M059J (cell line): Measurements from ENCODE around the gene REEP5. TPM values are rescaled to one million over a fixed set of nuclear protein-coding genes. Genes with fewer than 3 reads are reported as not detected.
"Not testable (repeated sequence)": the region's sequence is repeated elsewhere in the genome, so short reads cannot be mapped to it uniquely, and the experiment has no call there.

Experiments used
- DNase-seq: peaks from one replicate; pipeline ENCODE4 v3.0.0-alpha.2; 2012; ENCODE audit warnings: low read depth
- total RNA-seq: library from RNA; depleted of rRNA; stranded (reverse); fragments of >200 nt; shearing (Covaris generic); gene quantifications from 2 replicates; pipeline ENCODE4 v1.2.3, GENCODE V29; 2014

The REEP5 gene
- total RNA-seq, 1 experiment from 2014 or later, result 38.5 TPM

DNA sequence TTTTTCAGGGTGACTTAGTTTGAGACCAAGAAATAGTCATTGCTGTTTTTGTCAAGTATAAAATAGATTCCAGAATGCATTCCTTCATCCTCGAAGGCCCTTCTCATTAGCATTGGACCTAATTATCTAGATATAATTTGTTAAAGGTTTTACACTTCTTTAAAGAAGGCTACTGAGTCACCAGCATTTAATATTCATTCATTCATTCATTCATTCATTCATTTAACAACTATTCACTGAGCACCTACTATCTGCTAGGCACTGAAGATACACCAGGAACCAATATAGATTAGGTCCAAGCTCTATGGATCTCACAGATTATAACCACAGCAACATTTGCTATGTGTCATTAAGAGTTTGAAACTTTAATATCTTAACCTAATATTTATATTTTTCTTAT, 11.1 kb upstream of the REEP5 start:
- DNase-seq, result no peak

DNA sequence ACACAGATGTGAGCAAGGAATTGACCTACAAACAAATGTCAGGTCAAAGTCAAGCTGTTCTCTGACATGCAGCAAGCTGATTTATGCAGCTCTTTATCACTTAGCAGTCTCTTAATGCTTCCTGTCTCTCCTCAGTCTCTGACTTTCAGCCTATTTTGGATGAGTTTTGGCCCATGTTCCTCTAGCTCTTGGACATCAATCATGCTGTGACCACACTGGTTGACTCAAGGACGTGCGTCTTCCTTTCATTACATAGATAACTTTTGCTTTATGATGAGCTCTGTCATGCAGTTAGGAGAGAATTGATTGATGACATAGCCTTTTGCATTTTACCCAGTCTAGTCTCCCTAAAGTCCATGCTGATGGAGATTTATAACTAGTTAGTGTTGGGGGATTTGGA, 9.4 kb upstream of the REEP5 start:
- DNase-seq, result peak; percentile 33

DNA sequence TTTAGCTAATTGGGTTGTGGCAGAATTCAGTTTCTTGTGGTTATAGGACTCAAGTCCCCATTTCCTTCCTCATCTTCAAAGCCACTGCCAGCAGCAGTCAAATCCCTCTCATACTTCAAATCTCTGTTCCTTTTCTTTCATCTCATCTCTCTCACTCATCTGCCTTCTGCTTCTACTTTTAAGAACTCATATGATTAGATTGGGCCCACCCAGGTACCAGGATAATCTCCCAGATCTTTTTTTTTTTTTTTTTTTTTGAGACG, 8.0 kb upstream of the REEP5 start:
- DNase-seq, result no peak

DNA sequence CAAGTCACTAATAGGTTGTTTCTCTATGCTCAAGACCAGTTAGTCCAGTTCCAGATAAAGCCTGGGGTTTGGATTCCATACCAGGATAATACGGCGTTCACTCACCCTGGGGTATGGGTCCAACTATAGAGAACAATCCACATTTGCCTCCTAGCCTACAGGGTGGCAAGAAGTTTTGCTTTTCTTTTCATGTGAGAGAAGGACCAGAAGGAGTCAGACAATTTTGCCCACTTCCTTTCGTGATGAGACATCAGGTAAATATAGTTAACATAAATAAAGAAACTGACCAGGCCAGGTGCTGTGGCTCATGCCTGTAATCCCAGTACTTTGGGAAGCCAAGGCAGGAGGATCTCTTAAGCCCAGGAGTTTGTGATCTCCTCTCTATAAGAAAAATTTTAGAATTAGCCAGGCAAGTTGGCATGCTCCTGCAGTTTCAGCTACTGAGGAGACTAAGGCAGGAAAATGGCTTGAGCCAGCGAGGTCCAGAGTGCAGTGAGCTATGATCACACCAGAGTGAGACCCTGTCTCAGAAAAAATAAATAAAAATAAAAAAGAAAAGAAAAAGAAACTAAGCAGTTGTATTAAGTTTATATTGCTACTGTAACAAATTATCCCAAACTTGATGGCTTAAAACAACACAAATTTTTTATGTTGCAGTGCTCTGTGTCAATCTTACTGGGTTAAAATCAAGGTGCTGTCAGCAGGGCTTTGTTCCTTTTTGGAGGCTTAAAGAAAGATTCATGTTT, 7.5 kb upstream of the REEP5 start:
- DNase-seq, result peak; percentile 29

DNA sequence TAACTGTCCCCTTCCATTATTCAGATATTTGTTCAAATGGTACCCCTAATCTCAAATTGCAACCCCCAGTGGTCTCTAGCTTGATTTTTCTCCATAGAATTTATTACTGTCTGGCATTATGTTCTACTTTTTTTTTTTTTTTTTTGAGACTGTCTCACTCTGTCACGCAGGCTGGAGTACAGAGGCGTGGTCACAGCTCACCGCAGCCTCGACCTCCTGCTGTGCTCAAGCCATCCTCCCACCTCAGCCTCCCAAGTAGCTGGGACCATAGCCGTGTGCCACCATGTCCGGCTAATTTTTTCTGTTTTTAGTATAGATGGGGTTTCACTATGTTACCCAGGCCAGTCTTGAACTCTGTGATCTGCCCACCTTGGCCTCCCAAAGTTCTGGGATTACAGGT, 2.0 kb upstream of the REEP5 start:
- DNase-seq, result no peak

DNA sequence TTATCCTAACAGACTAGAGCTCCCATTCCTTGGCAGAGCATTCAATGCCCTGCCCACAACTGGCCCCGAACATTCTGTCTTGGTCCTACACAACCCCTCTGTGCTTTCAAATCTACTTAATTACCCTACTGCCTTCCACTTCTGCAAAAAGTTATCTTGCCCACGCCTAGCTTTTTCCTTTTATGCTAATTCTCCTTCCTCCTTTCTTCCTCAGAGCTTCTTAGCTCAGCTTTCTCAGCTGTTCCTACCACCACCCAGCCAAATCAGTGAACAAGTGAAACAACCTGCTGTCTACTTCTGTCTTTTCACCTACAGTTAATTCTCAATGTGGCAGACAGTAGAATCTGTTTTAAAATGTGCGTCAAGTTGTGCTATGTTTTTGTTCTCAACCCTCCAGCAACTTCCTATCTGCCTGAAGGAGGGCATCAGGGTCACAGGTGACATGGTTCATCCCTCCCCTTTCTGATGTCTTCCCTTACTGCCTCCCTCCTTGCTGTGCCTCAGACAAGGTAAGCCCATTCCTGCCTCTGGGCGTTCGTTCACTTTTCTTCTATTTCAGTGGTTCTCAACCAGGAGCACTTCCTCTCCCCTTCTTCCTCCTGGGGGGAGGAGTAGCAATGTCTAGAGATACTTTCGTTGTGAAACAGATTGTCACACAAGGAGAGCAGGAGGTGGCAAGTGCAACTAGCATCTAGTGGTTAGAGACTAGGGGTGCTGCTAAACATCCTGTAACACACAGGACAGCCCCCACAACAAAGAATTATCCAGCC, 1.3 kb upstream of the REEP5 start:
- DNase-seq, result no peak

DNA sequence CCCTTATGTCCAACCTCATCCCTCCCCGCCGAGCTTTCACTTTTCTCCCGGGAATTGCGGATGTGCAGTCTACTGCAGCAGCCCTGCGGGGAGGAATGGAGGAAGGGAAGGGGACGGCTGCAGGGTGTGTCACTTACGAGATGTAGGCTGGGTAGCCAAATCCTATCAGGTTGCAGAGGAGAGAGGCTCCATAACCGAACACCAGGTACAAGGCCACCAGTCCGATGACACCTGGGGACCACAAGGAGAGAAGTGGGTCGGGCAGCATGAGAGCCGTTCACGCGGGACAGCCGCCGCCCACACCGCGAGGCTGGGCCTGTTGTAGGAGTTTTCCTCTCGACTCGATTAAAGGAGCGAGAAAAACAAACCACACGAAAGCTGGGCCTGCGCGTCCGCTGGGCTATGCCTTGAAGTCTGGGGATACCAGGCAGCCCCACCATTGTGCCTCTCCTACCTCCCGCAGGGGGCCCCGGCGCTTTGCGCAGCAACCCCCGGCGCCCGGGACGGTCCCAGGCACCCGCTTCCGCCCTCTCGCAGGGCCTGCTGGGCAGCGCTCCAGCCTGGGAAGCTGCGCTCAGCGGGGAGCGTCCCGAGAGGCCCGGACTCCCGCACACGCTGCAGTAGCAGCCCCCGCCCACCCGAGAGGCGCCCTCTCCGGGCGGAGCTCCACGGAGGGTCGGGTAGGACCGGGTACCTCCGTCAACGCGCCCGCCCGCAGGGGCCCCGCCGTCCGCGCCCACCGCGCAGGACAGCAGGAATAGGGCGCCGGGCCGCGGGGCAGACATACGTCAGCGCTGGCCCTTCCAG, 798 bp downstream of the REEP5 start:
- DNase-seq, result peak; percentile 73

DNA sequence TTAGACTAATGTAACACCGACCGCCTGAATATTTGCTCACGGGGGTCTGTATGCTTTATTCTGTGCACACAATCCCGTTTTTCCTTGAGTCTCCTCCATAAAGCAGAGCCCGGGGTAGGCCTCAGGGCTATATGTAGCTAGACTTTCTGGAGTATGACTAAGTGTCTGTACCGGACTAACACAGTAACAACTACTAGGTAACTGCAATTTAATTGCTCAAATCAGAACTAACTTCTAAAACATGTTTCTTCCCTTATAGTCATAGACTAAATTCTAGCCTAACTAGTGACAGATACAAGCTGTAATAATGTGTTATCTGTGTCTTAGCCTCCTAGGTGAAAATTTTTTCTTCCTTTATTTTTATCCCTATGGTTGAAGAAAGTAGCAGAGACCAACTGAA, 2.1 kb downstream of the REEP5 start:
- DNase-seq, result no peak

DNA sequence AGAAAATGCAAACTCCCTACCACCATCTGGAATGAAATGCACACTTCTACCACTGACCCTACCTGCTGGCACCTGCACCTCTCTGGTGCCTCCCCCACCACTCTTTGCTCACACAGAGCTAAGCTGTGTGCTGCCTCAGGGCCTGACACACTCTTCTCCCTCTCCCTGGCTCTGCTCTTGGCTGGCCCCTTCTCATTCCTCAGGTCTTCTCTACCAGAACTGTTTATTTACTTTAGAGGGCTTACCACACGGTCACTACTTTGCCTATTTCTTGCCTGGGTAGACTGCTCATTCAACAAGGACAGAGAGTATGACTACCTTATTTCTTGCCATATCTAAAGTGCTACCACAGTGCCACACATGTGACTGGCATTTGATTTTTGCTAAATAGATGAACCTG, 3.3 kb downstream of the REEP5 start:
- peak; percentile 65 for DNase-seq

DNA sequence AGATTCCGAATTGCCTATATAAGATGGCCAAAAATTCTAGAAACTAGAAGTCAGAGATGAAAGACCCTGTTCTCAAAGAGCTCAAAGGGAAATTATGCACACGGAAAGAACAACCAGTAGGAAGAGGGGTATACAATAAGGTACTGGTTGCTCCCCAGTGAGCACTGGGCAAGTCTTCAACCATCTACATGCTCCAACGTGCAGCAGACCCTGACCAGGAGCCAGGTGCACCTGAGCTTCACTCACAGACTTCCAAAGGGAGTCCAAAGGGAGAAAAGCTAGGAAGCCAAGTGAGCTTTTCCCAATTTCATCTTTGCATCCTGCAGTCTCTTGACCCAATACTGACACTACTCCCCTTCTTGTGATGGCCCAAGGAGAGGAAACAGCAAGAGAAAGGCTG, 3.9 kb downstream of the REEP5 start:
- DNase-seq, result no peak

DNA sequence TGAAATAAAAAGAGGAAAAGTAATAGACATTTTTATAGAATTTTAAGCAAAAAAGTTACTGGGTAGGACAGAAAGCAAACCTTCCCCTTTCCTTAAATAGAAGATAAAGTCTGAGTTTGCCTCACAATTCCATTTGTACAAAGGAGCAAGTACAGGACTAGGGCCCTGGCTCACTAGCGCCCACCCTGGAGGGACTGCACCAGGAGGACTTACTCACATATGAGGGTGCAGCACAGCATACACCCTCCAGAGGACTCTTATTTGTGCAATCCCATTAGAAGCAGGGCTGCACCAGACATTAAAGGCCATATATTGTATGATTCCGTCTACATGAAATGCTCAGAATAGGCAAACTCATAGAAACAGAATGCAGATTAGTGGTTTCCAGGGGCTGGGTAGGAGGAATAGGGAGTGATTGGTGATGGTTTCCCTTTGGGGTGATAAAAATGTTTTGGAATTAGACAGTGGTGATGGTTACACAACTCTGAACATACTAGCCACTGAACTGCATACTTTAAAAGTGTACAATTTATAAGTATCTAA, 4.5 kb downstream of the REEP5 start:
- DNase-seq, result no peak

DNA sequence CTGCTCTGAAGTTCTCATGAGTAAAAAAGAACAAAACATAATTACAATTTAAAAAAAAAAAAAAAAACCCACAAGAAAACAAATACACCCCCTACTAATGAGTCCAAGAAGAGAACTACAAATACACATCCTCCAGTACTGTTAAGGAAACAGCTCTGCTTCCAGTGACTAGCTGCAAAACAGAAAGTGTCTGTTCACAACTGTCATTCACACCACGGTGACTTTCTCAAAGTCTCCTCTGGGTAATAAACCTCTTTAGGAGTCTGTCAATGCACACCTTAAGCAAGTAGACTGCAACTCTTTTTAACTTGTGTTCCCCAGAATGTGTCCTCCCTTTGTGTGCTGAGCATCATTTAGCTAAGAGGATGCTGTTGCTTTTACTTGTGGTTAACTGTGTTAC, 6.2 kb downstream of the REEP5 start:
- DNase-seq, result no peak

DNA sequence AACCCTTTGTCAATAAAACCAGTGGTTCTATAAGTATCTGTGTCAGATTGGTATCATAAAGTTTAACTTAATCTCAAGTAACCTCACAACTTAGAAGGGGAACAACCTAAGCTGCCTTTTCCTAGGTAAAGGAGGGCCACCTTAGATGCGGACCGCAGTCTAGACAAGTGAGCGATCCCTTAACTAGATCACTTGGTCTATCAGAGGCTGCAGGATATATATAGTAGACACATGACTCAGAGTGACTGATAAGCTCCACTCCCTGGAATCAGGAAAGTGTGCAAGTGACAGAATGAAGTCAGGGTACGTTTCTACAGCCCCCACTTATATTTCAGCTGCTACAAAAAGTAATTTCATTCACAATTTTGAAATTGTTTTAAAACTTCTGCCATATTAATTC, 7.4 kb downstream of the REEP5 start:
- DNase-seq, result peak; percentile 20

DNA sequence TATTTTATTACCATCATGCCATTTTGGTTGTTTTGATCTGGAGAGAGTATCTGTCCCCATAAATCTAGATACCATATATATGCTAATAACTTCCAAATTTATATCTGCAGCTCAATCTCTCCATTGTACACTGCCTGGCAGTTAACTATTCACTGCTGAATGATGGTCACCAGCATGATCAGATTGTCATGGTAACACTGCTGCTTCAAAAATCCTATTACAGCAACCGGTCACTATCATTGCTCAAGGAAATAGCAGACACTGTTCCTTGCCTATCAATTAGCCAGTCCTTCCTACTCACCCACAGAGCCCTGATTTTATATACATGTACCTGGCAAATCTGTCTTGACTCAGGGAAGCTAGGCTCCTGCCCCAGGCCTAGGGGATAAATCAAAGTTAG, 11.5 kb downstream of the REEP5 start:
- no peak for DNase-seq

DNA sequence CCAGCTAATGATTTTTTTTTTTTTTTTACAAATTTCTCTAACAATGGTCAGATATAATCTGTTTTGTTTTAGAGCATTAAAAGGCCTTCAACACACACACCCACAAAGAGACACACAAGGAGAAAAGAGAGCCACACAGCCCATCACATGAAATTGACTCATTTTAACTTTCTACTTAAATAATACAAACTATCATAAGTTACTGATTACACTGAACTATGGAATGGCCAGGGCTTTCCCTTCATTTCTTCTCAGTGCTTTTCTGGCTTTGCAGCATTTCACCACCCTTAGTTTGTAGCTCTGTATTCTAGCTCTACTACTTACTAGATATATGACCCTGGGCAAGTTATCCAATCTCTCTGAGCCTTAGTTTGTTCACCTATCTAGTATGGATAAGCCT, 13.2 kb downstream of the REEP5 start:
- no peak for DNase-seq

DNA sequence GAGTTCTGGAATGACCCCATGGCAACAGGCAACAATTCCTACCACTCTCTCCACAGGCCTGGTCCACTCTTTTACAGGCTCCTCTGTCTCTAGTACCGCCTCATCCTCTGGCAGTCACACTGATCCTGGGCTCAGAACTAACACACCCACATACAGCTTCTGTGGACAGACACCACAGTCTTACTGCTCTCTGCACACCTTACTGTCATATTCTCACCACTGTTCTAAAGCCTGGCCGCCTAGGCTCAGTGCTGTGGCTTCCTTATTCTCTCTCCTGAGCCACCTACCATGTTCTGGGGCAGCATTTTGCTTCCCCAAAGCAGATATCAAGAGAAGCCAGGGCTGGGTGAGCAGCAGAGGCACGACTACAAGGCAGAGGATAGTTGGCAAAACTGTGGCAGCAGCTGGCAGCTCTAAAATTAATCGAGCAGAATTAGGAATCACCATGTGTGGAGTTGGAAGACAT, 14.8 kb downstream of the REEP5 start:
- DNase-seq, result no peak

DNA sequence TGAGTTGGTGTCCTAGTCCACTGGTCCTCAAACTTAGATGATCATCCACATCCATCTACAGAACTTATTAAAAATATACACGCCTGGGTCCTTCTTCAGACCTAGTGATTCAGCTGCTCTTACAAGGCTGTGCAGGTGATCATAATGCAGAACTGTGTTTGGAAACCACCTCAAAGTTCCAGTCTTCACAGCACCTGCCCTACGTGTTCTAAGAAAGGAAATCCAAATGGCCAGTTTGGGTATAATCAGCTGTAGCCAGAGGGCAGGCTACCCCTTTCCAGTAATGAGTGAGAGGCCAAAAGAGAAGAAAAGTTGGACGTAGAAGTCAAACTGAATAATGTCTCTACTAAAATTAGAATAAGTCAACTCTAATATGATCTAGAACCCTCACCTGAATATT, 15.4 kb downstream of the REEP5 start:
- no peak for DNase-seq

DNA sequence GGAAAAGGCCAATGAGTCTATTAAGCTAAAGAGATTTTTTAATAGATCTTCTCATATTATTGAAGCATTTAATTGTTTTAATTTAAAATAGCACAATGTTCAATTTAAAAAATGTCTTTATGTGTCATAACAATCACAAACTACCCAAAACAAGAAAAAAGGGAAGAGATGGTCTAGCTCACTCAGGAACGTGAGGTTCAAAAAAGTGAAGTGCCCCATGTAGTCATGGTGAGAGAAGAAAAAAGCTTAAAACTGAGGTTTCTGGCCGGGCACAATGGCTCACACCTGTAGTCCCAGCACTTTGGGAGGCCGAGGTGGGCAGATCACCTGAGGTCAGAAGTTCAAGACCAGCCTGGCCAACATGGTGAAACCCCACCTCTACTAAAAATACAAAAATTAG, 17.0 kb downstream of the REEP5 start:
- DNase-seq, result not testable (repeated sequence)

DNA sequence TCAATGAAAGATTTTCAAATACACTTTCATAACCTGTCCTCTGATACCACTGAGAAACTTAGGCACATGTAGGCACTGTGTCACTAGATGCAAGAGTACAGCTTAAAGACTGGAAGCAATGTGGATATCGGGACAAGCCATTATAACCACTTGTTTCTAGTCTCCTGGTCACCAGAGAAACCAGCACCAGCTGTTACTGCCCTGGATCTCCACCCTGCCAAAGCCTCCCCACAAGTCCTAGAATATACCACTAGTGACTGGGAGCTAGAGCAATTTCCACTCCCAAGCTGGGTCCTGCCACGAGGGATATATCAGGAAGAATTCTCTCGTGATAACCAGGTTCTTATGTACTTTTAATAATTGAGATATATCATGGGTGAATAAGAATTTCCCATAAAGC, 19.5 kb downstream of the REEP5 start:
- DNase-seq, result no peak

DNA sequence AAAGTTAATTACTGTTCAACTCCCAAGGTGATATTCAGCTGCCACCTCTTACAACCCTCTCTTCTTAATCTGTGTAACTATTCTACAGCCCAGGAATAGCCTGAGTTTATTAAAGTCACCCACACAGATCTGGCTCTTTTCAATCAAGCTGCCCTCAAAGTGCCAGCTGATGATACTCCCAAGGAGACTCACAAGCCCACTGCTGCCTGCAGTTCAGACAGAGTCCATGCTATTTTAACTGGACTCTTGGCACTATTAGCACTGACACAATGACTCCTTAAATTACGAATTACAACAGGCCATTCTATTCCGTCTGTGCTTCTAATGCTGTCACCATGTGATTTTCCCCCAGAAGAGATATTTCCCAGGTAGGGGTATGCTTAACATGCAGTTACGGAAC, 26.3 kb downstream of the REEP5 start:
- no peak for DNase-seq

DNA sequence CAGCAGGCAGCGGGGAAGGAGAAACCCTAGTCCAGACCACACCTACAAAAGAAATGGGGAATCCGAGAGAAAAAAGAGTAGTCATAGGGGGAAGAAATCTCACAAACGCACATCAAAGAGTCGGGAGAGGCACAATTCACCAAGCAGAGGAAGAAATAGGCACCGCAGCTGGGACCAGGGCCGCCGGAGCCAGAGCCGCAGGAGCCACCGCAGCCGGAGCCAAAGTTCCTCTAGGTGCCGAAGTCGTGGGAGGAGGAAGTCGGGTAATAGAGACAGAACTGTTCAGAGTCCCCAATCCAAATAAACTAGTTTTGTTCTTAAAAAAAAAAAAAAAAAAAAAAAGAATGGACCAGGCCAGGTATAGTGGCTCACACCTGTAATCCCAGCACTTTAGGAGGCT, 29.3 kb downstream of the REEP5 start:
- no peak for DNase-seq

DNA sequence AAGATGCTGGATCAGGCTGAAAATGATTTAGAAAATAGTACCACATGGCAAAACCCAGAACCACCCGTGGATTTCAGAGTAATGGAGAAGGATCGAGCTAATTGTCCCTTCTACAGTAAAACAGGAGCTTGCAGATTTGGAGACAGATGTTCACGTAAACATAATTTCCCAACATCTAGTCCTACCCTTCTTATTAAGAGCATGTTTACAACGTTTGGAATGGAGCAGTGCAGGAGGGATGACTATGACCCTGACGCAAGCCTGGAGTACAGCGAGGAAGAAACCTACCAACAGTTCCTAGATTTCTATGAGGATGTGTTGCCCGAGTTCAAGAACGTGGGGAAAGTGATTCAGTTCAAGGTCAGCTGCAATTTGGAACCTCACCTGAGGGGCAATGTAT, 30.0 kb downstream of the REEP5 start:
- not testable (repeated sequence) for DNase-seq

DNA sequence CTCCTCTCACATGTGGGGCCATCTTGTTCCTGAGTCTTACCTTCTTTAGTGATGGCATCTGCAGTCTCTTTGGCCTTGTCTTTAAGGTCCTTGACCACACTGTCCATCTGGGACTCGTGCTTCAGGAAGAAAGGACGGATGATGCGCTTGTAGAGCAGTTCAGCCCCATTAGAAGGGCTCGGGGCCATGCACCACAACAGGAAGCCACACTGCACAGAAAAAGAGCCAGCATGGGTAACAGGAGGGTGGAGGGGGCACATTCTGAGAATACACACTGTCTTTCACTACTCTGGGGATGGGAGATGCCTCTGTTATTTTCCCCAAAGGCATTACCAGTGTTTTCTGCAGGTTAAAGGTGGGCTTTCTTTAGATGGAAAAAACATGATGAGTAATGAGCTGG, 35.1 kb downstream of the REEP5 start:
- DNase-seq, result no peak
